Measurements from ENCODE around the gene EFHC2.
A peak's percentile ranks its signal among the peaks of the same experiment; 100 is the strongest.

Gene EFHC2

GRCh38 chrX:44106864-44107263, 236.6 kb downstream of the EFHC2 start:
- 63% methylated on average over 2 of the region's 2 CpGs for WGBS (ENCODE audit: insufficient coverage)

GRCh38 chrX:44105228-44105913, 238.1 kb downstream of the EFHC2 start:
- POLR2A ChIA-PET = no interaction called here

More at GRCh38 chrX:44106864-44107263, 236.6 kb downstream of the EFHC2 start:
- Histone ChIP-seq H3K4me1 (ENCODE audit: control extremely low read depth in 1 of 4, control insufficient read depth in 4 of 4, insufficient read depth in 4 of 4, low read length in 3 of 4) (no peaks in the 10 kb centered on the region), H3K27me3 (replicated peaks in 2 of 5; ENCODE audit: control insufficient read depth in 4 of 5, insufficient read depth in 5 of 5, low read length in 4 of 5) (no peaks in the 10 kb centered on the region), H3K36me3 (ENCODE audit: control insufficient read depth in 4 of 4, insufficient read depth in 4 of 4, low read length in 3 of 4) (no peaks in the 10 kb centered on the region), H3K27ac (ENCODE audit: insufficient read depth in 1 of 2, low read depth in 1 of 2, low read length in 2 of 2, poor library complexity in 1 of 2, severe bottlenecking in 2 of 2) (no peak overlapping the region), H3K4me3 (ENCODE audit: control insufficient read depth in 1 of 7, extremely low read depth in 1 of 7, insufficient read depth in 4 of 7, low read depth in 2 of 7, low read length in 6 of 7) (no peak overlapping the region), H3K9me3 (ENCODE audit: control extremely low read depth in 1 of 5, control insufficient read depth in 4 of 5, insufficient read depth in 2 of 5, low read depth in 1 of 5, low read length in 4 of 5) (peaks cover 0 to 6% (median 0%) of the 10 kb centered on the region in 5 experiments)
- ChIA-PET POLR2A (no interaction called here), CTCF (no interaction called here)
- DNase-seq = peak in 2 of 3 donors; percentile 13 to 28

GRCh38 chrX:44104699-44105098, 238.8 kb downstream of the EFHC2 start:
- CTCF ChIA-PET = no interaction called here
- H3K9me3 ChIP-seq (ENCODE audit: control extremely low read depth in 1 of 5, control insufficient read depth in 4 of 5, insufficient read depth in 2 of 5, low read depth in 1 of 5, low read length in 4 of 5) = peaks cover 0 to 6% (median 0%) of the 10 kb centered on the region in 5 experiments
- no peaks in the 10 kb centered on the region for H3K36me3 ChIP-seq (ENCODE audit: control insufficient read depth in 4 of 4, insufficient read depth in 4 of 4, low read length in 3 of 4)
- H3K4me3 ChIP-seq (ENCODE audit: control insufficient read depth in 1 of 7, extremely low read depth in 1 of 7, insufficient read depth in 4 of 7, low read depth in 2 of 7, low read length in 6 of 7) = no peak overlapping the region
- no peak overlapping the region for H3K27ac ChIP-seq (ENCODE audit: insufficient read depth in 1 of 2, low read depth in 1 of 2, low read length in 2 of 2, poor library complexity in 1 of 2, severe bottlenecking in 2 of 2)
- H3K27me3 ChIP-seq (replicated peaks in 2 of 5; ENCODE audit: control insufficient read depth in 4 of 5, insufficient read depth in 5 of 5, low read length in 4 of 5) = no peaks in the 10 kb centered on the region
- no peaks in the 10 kb centered on the region for H3K4me1 ChIP-seq (ENCODE audit: control extremely low read depth in 1 of 4, control insufficient read depth in 4 of 4, insufficient read depth in 4 of 4, low read length in 3 of 4)
- POLR2A ChIA-PET = no interaction called here
- 100% methylated on average over 1 of the region's 3 CpGs for WGBS (ENCODE audit: insufficient coverage)
- DNase-seq = no peak

More at GRCh38 chrX:44105228-44105913, 238.1 kb downstream of the EFHC2 start:
- Histone ChIP-seq H3K4me3 (ENCODE audit: control insufficient read depth in 1 of 7, extremely low read depth in 1 of 7, insufficient read depth in 4 of 7, low read depth in 2 of 7, low read length in 6 of 7) (no peak overlapping the region), H3K27ac (ENCODE audit: insufficient read depth in 1 of 2, low read depth in 1 of 2, low read length in 2 of 2, poor library complexity in 1 of 2, severe bottlenecking in 2 of 2) (no peak overlapping the region), H3K27me3 (replicated peaks in 2 of 5; ENCODE audit: control insufficient read depth in 4 of 5, insufficient read depth in 5 of 5, low read length in 4 of 5) (no peaks in the 10 kb centered on the region), H3K9me3 (ENCODE audit: control extremely low read depth in 1 of 5, control insufficient read depth in 4 of 5, insufficient read depth in 2 of 5, low read depth in 1 of 5, low read length in 4 of 5) (peaks cover 0 to 6% (median 0%) of the 10 kb centered on the region in 5 experiments), H3K4me1 (ENCODE audit: control extremely low read depth in 1 of 4, control insufficient read depth in 4 of 4, insufficient read depth in 4 of 4, low read length in 3 of 4) (no peaks in the 10 kb centered on the region), H3K36me3 (ENCODE audit: control insufficient read depth in 4 of 4, insufficient read depth in 4 of 4, low read length in 3 of 4) (no peaks in the 10 kb centered on the region)
- CTCF ChIA-PET = no interaction called here
- 65% methylated on average over 8 of the region's 12 CpGs for WGBS (ENCODE audit: insufficient coverage)
- no peak for DNase-seq

GRCh38 chrX:44101281-44101680, 242.2 kb downstream of the EFHC2 start:
- no peaks in the 10 kb centered on the region for H3K4me1 ChIP-seq (ENCODE audit: control extremely low read depth in 1 of 4, control insufficient read depth in 4 of 4, insufficient read depth in 4 of 4, low read length in 3 of 4)
- H3K4me3 ChIP-seq (ENCODE audit: control insufficient read depth in 1 of 7, extremely low read depth in 1 of 7, insufficient read depth in 4 of 7, low read depth in 2 of 7, low read length in 6 of 7) = no peak overlapping the region
- H3K27ac ChIP-seq (ENCODE audit: insufficient read depth in 1 of 2, low read depth in 1 of 2, low read length in 2 of 2, poor library complexity in 1 of 2, severe bottlenecking in 2 of 2) = no peak overlapping the region
- WGBS (ENCODE audit: insufficient coverage) = 61% methylated on average over 2 of the region's 3 CpGs
- H3K27me3 ChIP-seq (replicated peaks in 2 of 5; ENCODE audit: control insufficient read depth in 4 of 5, insufficient read depth in 5 of 5, low read length in 4 of 5) = no peaks in the 10 kb centered on the region
- H3K36me3 ChIP-seq (ENCODE audit: control insufficient read depth in 4 of 4, insufficient read depth in 4 of 4, low read length in 3 of 4) = no peaks in the 10 kb centered on the region
- no peak for DNase-seq
- POLR2A ChIA-PET = no interaction called here
- CTCF ChIA-PET = no interaction called here
- no peaks in the 10 kb centered on the region for H3K9me3 ChIP-seq (ENCODE audit: control extremely low read depth in 1 of 5, control insufficient read depth in 4 of 5, insufficient read depth in 2 of 5, low read depth in 1 of 5, low read length in 4 of 5)

GRCh38 chrX:44099366-44099765, 244.1 kb downstream of the EFHC2 start:
- Histone ChIP-seq H3K27ac (ENCODE audit: insufficient read depth in 1 of 2, low read depth in 1 of 2, low read length in 2 of 2, poor library complexity in 1 of 2, severe bottlenecking in 2 of 2) (no peak overlapping the region), H3K36me3 (ENCODE audit: control insufficient read depth in 4 of 4, insufficient read depth in 4 of 4, low read length in 3 of 4) (no peaks in the 10 kb centered on the region), H3K4me3 (ENCODE audit: control insufficient read depth in 1 of 7, extremely low read depth in 1 of 7, insufficient read depth in 4 of 7, low read depth in 2 of 7, low read length in 6 of 7) (no peak overlapping the region), H3K27me3 (replicated peaks in 2 of 5; ENCODE audit: control insufficient read depth in 4 of 5, insufficient read depth in 5 of 5, low read length in 4 of 5) (no peaks in the 10 kb centered on the region), H3K9me3 (ENCODE audit: control extremely low read depth in 1 of 5, control insufficient read depth in 4 of 5, insufficient read depth in 2 of 5, low read depth in 1 of 5, low read length in 4 of 5) (no peaks in the 10 kb centered on the region), H3K4me1 (ENCODE audit: control extremely low read depth in 1 of 4, control insufficient read depth in 4 of 4, insufficient read depth in 4 of 4, low read length in 3 of 4) (no peaks in the 10 kb centered on the region)
- CTCF ChIA-PET = no interaction called here
- no peak for DNase-seq
- no CpG with 5 or more reads among the region's 2 CpGs for WGBS (ENCODE audit: insufficient coverage)
- POLR2A ChIA-PET = no interaction called here

Data from common myeloid progenitor, CD34-positive (primary cell).